SH-SY5Y (cell line): ENCODE results near the gene KIAA1549.

Experiments
- GATA2 ChIP-seq: IDR thresholded peaks from 2 replicates; pipeline ENCODE4 v1.6.1; 2011; ENCODE audit warnings: mild to moderate bottlenecking, low read depth, low read length
- GATA3 ChIP-seq: IDR thresholded peaks from 2 replicates; pipeline ENCODE4 v1.6.1; 2011; ENCODE audit warnings: low read depth, mild to moderate bottlenecking, low read length, moderate library complexity

- TF ChIP-seq GATA2, result no peak
- no peak for TF ChIP-seq GATA3
Measured at GRCh38 chr7:138814816-138815332, 166.3 kb downstream of the KIAA1549 start.
